ENCODE data around the gene STIM1. TPM values are rescaled to one million over a fixed set of nuclear protein-coding genes. Genes with fewer than 3 reads are reported as not detected.

The STIM1 gene
- total RNA-seq, result 31.1 TPM

DNA sequence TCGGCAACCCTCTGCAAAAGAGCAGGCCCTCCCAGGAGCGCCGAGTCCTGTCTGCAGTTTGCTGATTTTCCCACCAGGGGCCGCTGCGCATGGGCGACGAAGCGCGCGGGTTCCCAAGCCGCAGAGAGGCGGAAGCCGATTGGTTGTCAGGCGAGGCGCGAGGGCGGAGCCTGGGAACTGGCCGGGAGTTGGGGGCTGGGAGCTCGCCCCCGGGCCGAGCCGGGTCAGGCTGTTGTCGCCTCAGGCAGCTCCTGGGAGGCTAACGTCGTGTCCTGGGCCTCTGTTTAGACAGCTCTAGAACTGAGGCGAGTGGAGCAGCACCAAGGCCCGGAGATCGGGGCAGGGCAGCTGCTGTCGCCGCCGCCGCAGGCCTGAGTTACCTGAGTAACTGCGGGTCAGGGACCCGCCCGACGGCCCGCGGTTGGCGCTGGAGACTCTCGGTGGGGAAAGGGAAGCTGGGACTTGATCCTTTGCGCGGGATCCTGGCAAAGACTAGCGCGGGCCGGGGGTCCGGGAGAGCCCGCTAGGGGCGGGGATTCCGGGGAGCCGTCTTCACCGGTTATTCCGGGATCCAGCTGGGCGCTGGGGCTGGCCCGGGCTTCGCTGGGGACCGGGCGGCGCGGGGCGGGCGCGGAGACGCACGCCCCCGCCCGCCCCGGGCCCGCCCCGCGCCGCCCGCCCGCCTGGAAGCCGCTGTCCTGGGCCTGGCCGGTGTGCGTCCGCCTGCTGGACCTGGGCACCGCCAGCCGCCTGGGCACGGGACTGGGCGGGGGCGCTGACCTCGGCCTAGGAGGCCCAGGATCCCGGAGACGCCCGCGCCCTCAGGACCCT is at the start of gene STIM1:
TSS of gene STIM1 (plus strand) at position 688 of the 831 bp plus-strand sequence. CDS start 607 bp downstream, outside the sequence.

DNA sequence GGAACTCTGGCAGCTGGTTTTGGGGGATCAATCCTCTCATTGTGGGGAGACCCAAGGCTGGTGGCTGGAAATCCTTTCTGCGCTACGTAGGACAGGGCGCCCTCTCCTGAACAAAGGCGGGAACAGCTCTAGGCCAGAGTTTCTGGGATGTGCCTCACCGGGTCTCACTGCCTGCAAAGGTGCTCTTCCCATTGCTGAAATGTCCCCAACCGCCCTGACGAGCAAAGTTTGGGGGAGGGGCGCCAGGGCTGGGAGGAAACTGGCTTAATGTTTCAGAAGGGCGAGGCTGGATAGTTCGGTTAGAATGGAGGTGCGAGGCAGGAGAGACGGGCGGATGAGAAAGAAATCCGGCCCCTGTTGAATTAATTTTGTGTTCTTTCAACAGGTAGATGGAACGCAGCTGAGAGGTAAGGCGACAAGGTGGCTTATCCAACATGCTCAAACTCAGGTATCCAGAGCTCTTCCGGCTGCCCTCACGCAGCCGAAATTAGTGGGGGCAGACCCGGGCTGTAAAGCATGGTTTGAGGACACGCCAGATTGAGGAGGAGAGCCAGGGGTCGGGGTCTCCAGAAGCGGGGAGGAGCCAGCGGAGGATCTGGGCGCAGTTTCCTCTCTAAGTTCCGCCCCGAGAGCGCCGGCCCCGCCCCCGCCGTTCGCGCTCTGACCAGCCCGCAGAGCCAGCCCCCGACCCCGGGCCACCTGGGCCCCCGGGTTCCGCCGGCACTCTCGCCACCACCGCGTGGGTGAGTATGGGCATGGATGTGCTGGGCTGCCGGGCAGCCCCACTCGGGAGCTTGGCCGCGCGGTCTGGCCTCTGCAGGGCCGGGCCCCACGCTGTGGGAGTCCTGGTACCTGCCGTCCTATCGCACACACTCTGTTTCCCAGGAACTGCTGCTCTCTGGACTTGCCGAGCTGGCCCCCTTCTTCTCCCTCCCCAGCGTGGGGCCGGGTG is 47.3 kb upstream of the STIM1 start, which contains the start of gene PGAP2:
TSS of gene PGAP2 (plus strand) at position 652 of the 952 bp plus-strand sequence. CDS start 2,700 bp downstream, outside the sequence.

DNA sequence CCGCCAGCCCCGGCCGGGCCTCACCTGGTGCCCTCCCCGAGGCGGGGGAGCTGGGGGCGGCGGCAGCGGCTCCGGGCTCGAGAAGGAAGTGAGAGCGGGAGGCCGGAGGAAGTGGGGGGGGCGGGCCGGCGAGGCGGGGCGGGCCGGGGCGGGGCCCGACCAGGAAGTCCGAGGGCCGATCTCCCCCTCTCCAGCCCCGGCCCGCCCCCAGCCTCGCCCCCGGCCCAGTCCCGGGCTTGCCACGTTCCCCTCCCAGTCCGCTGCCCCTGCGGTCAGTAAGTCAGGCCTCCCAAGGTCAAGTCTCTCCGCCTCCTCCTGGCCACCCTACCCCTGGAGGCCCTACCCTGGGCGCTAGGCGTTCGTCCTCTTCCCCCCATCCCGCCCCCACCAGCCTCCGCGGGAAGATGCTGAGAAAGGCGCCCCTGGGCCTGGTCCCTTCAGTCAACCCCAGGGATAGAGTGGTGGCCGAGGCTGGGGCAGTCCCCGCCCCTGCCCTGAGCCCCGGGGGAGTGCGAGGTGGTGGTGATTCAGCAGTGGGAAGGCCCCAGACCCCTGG is 14.5 kb upstream of the STIM1 start, which contains the start of gene RHOG:
TSS of gene RHOG (minus strand) at position 90 of the 556 bp plus-strand sequence. CDS start 12,821 bp downstream, outside the sequence.

DNA sequence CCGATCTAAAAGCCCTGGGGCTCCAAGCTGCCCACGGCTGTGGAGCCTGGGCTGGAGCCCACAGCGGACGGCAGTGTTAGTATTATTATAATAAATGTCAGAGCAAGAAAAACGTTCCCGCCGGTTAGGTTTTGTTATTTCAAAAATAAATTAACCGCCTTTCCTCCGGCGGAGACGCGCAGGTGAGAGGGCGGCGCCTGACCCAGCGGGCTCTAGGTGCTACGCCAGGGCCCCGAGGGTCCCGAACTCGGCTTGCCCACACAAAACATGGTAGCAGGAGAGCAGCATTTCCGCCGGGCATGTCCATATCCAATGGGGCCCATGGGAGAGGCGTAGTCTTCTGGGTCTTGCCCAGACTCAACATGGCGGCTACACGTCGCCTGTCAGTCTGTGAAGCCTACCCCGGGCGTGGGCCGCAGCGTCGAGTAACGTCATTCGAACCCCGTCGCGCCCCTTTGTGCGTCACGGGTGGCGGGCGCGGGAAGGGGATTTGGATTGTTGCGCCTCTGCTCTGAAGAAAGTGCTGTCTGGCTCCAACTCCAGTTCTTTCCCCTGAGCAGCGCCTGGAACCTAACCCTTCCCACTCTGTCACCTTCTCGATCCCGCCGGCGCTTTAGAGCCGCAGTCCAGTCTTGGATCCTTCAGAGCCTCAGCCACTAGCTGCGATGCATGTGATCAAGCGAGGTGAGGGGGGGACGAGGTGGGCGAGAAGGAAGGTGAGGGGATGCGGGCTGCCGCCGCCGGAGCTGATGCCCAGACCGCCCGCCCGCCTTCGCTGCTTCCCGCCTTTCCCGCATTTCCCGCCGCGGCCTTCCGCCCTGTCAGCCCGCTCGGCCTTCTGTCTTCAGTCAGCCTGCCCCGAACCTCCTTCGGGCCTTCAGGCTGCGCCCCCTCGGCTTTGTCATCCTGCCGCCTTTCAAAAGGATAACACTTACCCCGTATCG is 239.2 kb downstream of the STIM1 start, which contains the start of gene RRM1:
TSS of gene RRM1 (plus strand) at position 452 of the 944 bp plus-strand sequence. CDS start at position 666, 214 bp downstream.

Small RNAs within 50 kb of the gene (small RNA-seq; reads per million reads assigned to genes)
- not detected for gene AC087441.2
- not detected for gene RF00409
- gene RPS29P20, result not detected

Other genes starting within 250 kb of the STIM1 start
- 1.4 TPM for gene ART5, start 213.7 kb upstream of the STIM1 start, total RNA-seq
- not detected for gene ART1, start 210.5 kb upstream of the STIM1 start, total RNA-seq
- gene CHRNA10, start 184.3 kb upstream of the STIM1 start, total RNA-seq, result 0.92 TPM
- 68.3 TPM for gene NUP98, start 58.1 kb upstream of the STIM1 start, total RNA-seq
- gene PGAP2, start 47.1 kb upstream of the STIM1 start, total RNA-seq, result 13.1 TPM
- 2.5 TPM for gene RHOG, start 14.7 kb upstream of the STIM1 start, total RNA-seq
- 62.3 TPM for gene RRM1, start 239.1 kb downstream of the STIM1 start, total RNA-seq

Measured in diencephalon (tissue), 1 donor.